Muscle layer of duodenum (tissue), 2 donors: ENCODE measurements around the gene FAM181A.

Experiments used
- H3K27ac ChIP-seq: one replicate; pipeline ENCODE4 v1.7.0; 2013; ENCODE audit warnings: mild to moderate bottlenecking, low read length
- H3K27me3 ChIP-seq: one replicate; pipeline ENCODE4 v1.7.0; 2013; ENCODE audit warnings: low read depth, mild to moderate bottlenecking, control low read depth, low read length
- H3K36me3 ChIP-seq, 2 donors: one replicate each; pipeline ENCODE4 v1.7.0; 2013; ENCODE audit warnings: low read length in 2 of 2, control low read depth in 1 of 2, mild to moderate bottlenecking in 1 of 2; ENCODE audit not compliant: insufficient read depth in 2 of 2, control insufficient read depth in 1 of 2
- H3K4me1 ChIP-seq, 2 donors: one replicate each; pipeline ENCODE4 v1.7.0; 2013; ENCODE audit warnings: low read length in 2 of 2, mild to moderate bottlenecking in 2 of 2, control low read depth in 1 of 2, moderate library complexity in 1 of 2; ENCODE audit not compliant: insufficient read depth in 2 of 2, control insufficient read depth in 1 of 2
- H3K4me3 ChIP-seq, 2 donors: one replicate each; pipeline ENCODE4 v1.7.0; 2013; ENCODE audit warnings: low read length in 2 of 2, low read depth in 1 of 2, mild to moderate bottlenecking in 1 of 2
- H3K9me3 ChIP-seq, 2 donors: one replicate each; pipeline ENCODE4 v1.7.0; 2013; ENCODE audit warnings: low read length in 2 of 2, control low read depth in 1 of 2, mild to moderate bottlenecking in 1 of 2; ENCODE audit not compliant: control insufficient read depth in 1 of 2
- donor health status: healthy.

The FAM181A gene

DNA sequence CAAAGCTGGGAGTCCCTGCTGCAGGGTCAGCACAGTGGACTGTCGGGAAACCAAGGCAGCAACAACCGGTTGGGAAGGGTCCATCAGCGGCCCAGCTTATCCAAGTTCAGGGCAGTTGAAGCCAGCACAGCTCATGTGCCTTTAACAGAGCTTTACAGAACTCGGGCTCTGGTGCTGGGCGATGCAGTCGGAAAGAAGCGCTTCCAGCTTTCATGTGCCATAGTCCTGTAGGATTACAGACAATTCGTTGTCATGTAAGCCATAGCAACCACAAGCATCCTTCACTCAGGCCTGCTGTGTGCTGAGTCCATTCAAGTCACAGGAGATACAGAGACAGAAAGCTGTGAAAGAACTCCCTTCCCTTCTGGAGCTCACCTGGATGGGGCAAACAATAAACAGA lies 3.5 kb upstream of the FAM181A start:
- peaks cover 3 to 5% of the 10 kb centered on the region in 2 donors for H3K9me3 ChIP-seq
- H3K4me3 ChIP-seq = no peak overlapping the region
- no peak overlapping the region for H3K27ac ChIP-seq
- no peaks in the 10 kb centered on the region for H3K4me1 ChIP-seq
- no peaks in the 10 kb centered on the region for H3K27me3 ChIP-seq
- no peaks in the 10 kb centered on the region for H3K36me3 ChIP-seq

DNA sequence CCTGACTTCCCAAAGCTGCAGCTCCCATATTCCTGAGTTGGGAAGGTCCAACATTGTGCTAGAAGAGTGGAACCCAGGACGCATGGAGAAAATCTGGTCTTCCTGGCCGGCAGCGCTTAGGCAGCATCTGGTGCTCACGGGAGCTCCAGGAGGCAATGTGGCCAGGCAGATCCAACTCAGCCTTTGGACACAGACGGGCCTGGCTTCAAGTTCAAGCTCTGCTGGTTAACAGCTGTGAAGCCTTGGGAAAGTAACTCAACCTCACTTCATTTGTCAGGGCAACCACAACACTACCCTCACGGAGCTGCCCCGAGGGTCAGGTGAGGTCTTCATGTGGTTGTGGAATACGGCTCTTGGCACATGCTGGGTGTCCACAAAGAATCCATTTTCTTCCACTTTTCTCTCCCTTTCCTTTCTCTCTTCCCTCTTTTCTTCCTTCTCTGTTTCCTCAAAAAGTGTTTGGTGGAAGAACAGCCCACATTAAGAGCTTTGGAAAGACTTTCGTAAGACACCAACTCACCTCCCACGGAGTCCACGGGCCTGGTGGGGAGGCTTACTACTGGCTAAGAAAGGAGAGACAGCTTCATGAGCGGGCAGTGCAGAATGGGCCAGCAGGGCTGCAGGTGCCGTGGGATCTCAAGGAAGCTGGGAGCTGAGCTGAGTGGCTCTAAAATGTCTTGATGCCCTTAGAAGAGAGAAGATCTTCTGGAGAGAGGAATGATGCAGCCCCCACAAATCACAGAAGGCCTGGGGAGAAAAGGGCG lies 2.4 kb upstream of the FAM181A start:
- no peaks in the 10 kb centered on the region for H3K4me1 ChIP-seq
- no peaks in the 10 kb centered on the region for H3K9me3 ChIP-seq
- H3K4me3 ChIP-seq = no peak overlapping the region
- no peaks in the 10 kb centered on the region for H3K27me3 ChIP-seq
- H3K27ac ChIP-seq = no peak overlapping the region
- no peaks in the 10 kb centered on the region for H3K36me3 ChIP-seq

DNA sequence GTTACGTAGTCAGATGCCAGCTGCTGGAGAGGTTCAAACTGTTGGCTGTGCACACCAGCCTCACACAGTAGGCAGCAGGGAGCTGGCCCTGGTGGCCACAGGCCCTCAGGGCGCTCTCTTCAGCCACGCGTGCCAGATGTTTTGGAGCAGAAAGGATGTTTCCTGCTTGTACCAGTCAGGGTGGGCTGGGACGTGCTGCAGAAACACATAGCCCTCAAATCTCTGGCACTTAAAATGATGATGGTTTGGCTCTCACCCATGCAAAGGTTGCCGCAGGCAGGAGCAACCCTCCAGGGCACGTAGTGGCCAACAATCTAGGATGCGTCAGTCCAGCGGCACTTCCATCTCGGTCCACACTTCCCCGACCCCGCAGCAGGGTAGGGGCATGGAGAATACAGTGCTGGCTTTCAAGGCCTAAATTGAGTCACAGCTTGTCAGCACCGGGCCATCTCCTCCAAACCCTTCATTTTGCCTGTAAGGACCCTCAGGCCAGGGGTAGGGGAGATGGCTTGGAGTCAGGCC lies 1.7 kb upstream of the FAM181A start:
- no peak overlapping the region for H3K4me3 ChIP-seq
- no peaks in the 10 kb centered on the region for H3K27me3 ChIP-seq
- no peaks in the 10 kb centered on the region for H3K36me3 ChIP-seq
- no peaks in the 10 kb centered on the region for H3K9me3 ChIP-seq
- no peaks in the 10 kb centered on the region for H3K4me1 ChIP-seq
- H3K27ac ChIP-seq = no peak overlapping the region

GRCh38 chr14:93926245-93926872 lies 785 bp upstream of the FAM181A start:
- H3K27ac ChIP-seq = no peak overlapping the region
- H3K9me3 ChIP-seq = no peaks in the 10 kb centered on the region
- peaks cover 0 to 6% of the 10 kb centered on the region in 2 donors for H3K36me3 ChIP-seq
- no peaks in the 10 kb centered on the region for H3K4me1 ChIP-seq
- H3K4me3 ChIP-seq = no peak overlapping the region
- H3K27me3 ChIP-seq = no peaks in the 10 kb centered on the region

DNA sequence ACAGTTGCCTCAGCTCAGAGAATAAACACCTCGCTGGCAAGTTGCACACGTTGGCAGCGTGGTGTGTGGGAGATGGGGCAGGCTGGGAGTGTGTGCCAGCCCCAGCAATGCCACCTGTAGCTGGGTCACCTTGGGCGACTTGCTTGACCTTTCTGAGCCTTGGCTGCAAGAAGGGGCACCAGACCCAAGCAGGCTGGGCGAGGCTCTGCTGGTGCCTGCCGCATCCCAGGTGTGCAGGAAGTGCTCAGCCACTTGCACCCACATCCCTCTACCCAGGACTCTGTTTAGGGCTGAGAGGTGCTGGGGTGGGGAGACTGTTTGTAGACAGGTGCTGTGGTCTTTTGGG lies 629 bp downstream of the FAM181A start:
- peaks cover 0 to 6% of the 10 kb centered on the region in 2 donors for H3K36me3 ChIP-seq
- no peak overlapping the region for H3K27ac ChIP-seq
- no peaks in the 10 kb centered on the region for H3K27me3 ChIP-seq
- no peak overlapping the region for H3K4me3 ChIP-seq
- H3K4me1 ChIP-seq = no peaks in the 10 kb centered on the region
- no peaks in the 10 kb centered on the region for H3K9me3 ChIP-seq

- Histone ChIP-seq H3K27me3 (no peaks in the 10 kb centered on the region), H3K9me3 (no peaks in the 10 kb centered on the region), H3K4me1 (no peaks in the 10 kb centered on the region), H3K27ac (no peak overlapping the region), H3K4me3 (no peak overlapping the region), H3K36me3 (peaks cover 0 to 8% of the 10 kb centered on the region in 2 donors)
Observed at GRCh38 chr14:93928184-93929047, 1.3 kb downstream of the FAM181A start.

DNA sequence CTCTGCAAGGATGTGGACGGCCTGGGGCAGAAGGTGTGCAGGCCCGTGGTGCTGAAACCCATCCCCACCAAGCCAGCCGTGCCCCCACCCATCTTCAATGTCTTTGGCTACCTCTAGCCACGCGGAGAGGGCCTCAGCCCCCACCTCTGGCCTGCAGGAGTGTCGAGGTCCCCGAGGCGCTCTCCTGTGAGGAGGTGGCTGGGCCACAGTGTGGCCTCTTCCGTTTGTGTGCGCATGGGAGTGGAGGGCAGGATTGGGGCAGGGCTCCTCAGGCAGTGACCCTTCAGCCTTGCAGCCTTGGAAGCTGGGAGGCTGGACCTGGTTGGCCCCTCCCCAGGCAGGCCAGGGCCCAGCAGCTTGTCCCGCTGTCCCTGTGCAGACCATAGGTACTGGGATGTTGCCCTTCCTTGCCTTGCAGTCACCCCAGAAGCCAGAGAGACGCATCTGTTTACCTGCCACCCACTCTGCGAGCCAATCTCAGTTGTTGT lies 1.9 kb downstream of the FAM181A start:
- Histone ChIP-seq H3K4me1 (peaks cover 0 to 1% of the 10 kb centered on the region in 2 donors), H3K27ac (no peak overlapping the region), H3K27me3 (no peaks in the 10 kb centered on the region), H3K36me3 (peaks cover 0 to 10% of the 10 kb centered on the region in 2 donors), H3K4me3 (no peak overlapping the region), H3K9me3 (no peaks in the 10 kb centered on the region)

DNA sequence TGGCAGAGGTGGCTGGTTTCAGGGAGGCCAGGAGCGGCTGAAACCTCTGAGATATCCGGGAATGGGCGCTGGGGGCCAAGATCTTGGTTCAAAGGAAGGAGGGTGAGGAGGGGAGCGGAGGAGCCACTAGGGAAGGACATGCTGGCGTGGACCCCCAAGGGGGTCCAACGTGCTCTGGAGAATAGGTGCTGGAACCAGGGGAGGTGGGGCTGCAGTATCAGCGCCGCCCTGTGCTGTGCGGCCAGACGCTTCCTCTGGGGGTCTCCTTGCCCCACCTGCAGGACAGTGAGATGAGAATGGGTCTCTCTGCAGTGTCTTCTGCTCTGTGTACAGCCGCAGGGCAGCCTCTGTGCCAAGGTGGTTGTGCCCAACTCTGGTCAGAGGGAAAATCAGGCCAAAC lies 2.5 kb downstream of the FAM181A start:
- H3K4me3 ChIP-seq = no peak overlapping the region
- no peak overlapping the region for H3K27ac ChIP-seq
- H3K36me3 ChIP-seq = peaks cover 0 to 10% of the 10 kb centered on the region in 2 donors
- no peaks in the 10 kb centered on the region for H3K9me3 ChIP-seq
- no peaks in the 10 kb centered on the region for H3K27me3 ChIP-seq
- peaks cover 0 to 7% of the 10 kb centered on the region in 2 donors for H3K4me1 ChIP-seq

GRCh38 chr14:93930296-93930988 lies 3.3 kb downstream of the FAM181A start:
- peaks cover 0 to 10% of the 10 kb centered on the region in 2 donors for H3K36me3 ChIP-seq
- H3K27ac ChIP-seq = no peak overlapping the region
- no peaks in the 10 kb centered on the region for H3K9me3 ChIP-seq
- no peaks in the 10 kb centered on the region for H3K27me3 ChIP-seq
- no peak overlapping the region for H3K4me3 ChIP-seq
- peaks cover 0 to 15% of the 10 kb centered on the region in 2 donors for H3K4me1 ChIP-seq

GRCh38 chr14:93930989-93931307 lies 3.8 kb downstream of the FAM181A start:
- Histone ChIP-seq H3K4me3 (no peak overlapping the region), H3K9me3 (no peaks in the 10 kb centered on the region), H3K27me3 (no peaks in the 10 kb centered on the region), H3K36me3 (peaks cover 0 to 10% of the 10 kb centered on the region in 2 donors), H3K27ac (no peak overlapping the region), H3K4me1 (peaks cover 0 to 18% of the 10 kb centered on the region in 2 donors)
